Measurements from ENCODE around the gene CLIP2. TPM values are rescaled to one million over a fixed set of nuclear protein-coding genes. Genes with fewer than 3 reads are reported as not detected.

CLIP2 gene
- total RNA-seq, 1 experiment from 2014 or later: 21.6 TPM

- Histone ChIP-seq H3K9ac (ENCODE audit: extremely low read depth, insufficient read length, low read length) (no peak overlapping the region), H3K56ac (ENCODE audit: insufficient read length, low read depth, low read length) (no peak overlapping the region), H3K79me2 (ENCODE audit: insufficient read depth, low read length) (no peaks in the 10 kb centered on the region), H2BK12ac (ENCODE audit: insufficient read length, low read depth, low read length) (no peak overlapping the region), H4K20me1 (ENCODE audit: control insufficient read depth, insufficient read depth, insufficient read length) (no peaks in the 10 kb centered on the region), H3K4me2 (ENCODE audit: insufficient read depth, insufficient read length, low read length) (no peak overlapping the region), H3K27ac (ENCODE audit: insufficient read length, low read depth, low read length) (no peak overlapping the region), H3K27me3 (ENCODE audit: insufficient read depth, low read length) (no peaks in the 10 kb centered on the region), H3K4me1 (ENCODE audit: insufficient read depth, low read length) (no peaks in the 10 kb centered on the region), H2BK5ac (ENCODE audit: insufficient read length, low read length) (no peak overlapping the region), H3K23ac (ENCODE audit: insufficient read length, low read depth, low read length) (no peak overlapping the region), H4K5ac (ENCODE audit: insufficient read length, low read depth, low read length) (no peak overlapping the region), H3K18ac (ENCODE audit: insufficient read length, low read depth, low read length) (no peak overlapping the region), H2BK20ac (ENCODE audit: low read depth, low read length, poor library complexity, severe bottlenecking) (no peak overlapping the region), H2BK120ac (ENCODE audit: low read depth, low read length, poor library complexity, severe bottlenecking) (no peak overlapping the region), H3K14ac (ENCODE audit: insufficient read depth, low read length) (no peak overlapping the region), H4K8ac (replicated peaks; ENCODE audit: insufficient read length, low read depth, low read length) (no peak overlapping the region), H4K91ac (ENCODE audit: insufficient read length, low read depth, low read length) (no peak overlapping the region), H3K23me2 (ENCODE audit: insufficient read length, low read depth, low read length, poor library complexity, severe bottlenecking) (no peaks in the 10 kb centered on the region), H2AFZ (ENCODE audit: low read length) (no peak overlapping the region), H3T11ph (ENCODE audit: low read length) (no peak overlapping the region), H2BK15ac (ENCODE audit: low read depth, low read length) (no peak overlapping the region), H3K79me1 (ENCODE audit: insufficient read depth, low read depth, low read length, poor library complexity, severe bottlenecking) (no peaks in the 10 kb centered on the region), H3K9me3 (ENCODE audit: control insufficient read depth, low read depth, low read length) (no peaks in the 10 kb centered on the region), H2AK5ac (ENCODE audit: insufficient read length, low read length) (no peak overlapping the region), H3K4ac (ENCODE audit: low read depth, low read length) (no peak overlapping the region)
- peaks cover 6 to 12% (median 9%) of the 10 kb centered on the region in 3 experiments; a peak in 6 of 7 replicates for H3K36me3 Mint-ChIP-seq (ENCODE audit: insufficient read depth in 1 of 3, low read depth in 3 of 3)
- no peaks in the 10 kb centered on the region; a peak in 1 of 5 replicates for H3K9me3 Mint-ChIP-seq
- H3K4me3 Mint-ChIP-seq: no peak overlapping the region
- no CpG with 5 or more reads among the region's 15 CpGs for WGBS (ENCODE audit: extremely low coverage, insufficient read length, low lambda C conversion rate)
- peaks cover 7% of the 10 kb centered on the region for H3K27me3 Mint-ChIP-seq (ENCODE audit: low read depth)
- DNase-seq: no peak
- H3K27ac Mint-ChIP-seq: no peak overlapping the region
- H3K4me1 Mint-ChIP-seq: peaks cover 5 to 15% of the 10 kb centered on the region in 2 experiments
- no peak for TF ChIP-seq CTCF (conservative IDR thresholded peaks at IDR 0.05)
Observed at GRCh38 chr7:74404741-74405140, 115.5 kb downstream of the CLIP2 start.

Data from H9 (cell line).